Stomach (tissue), 9 donors: Measurements from ENCODE around the gene SCRT2. TPM values are rescaled to one million over a fixed set of nuclear protein-coding genes. Genes with fewer than 3 reads are reported as not detected.

ENCODE experiments used
- DNase-seq, 2 donors: peaks; one replicate each; pipeline versions ENCODE4 v3.0.0 to v3.0.0-alpha.2; 2013 to 2019
- H3K27ac ChIP-seq, 5 donors: fragments of 200-600 bp in 4 of 5; sonication (generic) in 4 of 5; one replicate each; pipeline ENCODE4 v1.5.1; 2013 to 2019; ENCODE audit warnings: mild to moderate bottlenecking in 1 of 5, moderate library complexity in 1 of 5
- H3K27me3 ChIP-seq, 3 donors: fragments of 200-600 bp; sonication (generic); one replicate each; pipeline ENCODE4 v1.5.1; 2017 to 2019; ENCODE audit warnings: mixed run types in 1 of 3
- H3K36me3 ChIP-seq, 4 donors: fragments of 200-600 bp; sonication (generic); 1 replicate in 3 of 4; 2 replicates in 1 of 4; pipeline ENCODE4 v1.5.1; 2016 to 2019
- H3K4me1 ChIP-seq, 4 donors: fragments of 200-600 bp; sonication (generic); one replicate each; pipeline ENCODE4 v1.5.1; 2016 to 2019
- H3K4me3 ChIP-seq, 4 donors: fragments of 200-600 bp; sonication (generic) in 3 of 4; one replicate each; pipeline ENCODE4 v1.5.1; 2016 to 2019; ENCODE audit warnings: mild to moderate bottlenecking in 1 of 4
- H3K9me3 ChIP-seq, 4 donors: fragments of 200-600 bp; sonication (generic); one replicate each; pipeline ENCODE4 v1.5.1; 2016 to 2019
- EP300 ChIP-seq: sonication (generic); formaldehyde crosslinking; IDR thresholded peaks from one replicate; pipeline ENCODE4 v1.6.1; 2017; ENCODE audit warnings: antibody characterized with exemption
- POLR2A ChIP-seq, 4 donors: fragments of 450-650 bp; IDR thresholded peaks; one replicate each; pipeline ENCODE4 v1.6.1; 2016; ENCODE audit warnings: antibody characterized with exemption in 4 of 4, control low read depth in 2 of 4, mild to moderate bottlenecking in 1 of 4, moderate library complexity in 1 of 4
- POLR2AphosphoS5 ChIP-seq, 3 donors: sonication (generic); formaldehyde crosslinking; IDR thresholded peaks; one replicate each; pipeline ENCODE4 v1.6.1; 2016; ENCODE audit warnings: antibody characterized with exemption in 3 of 3
- WGBS, 5 donors: extraction: QIAGEN DNeasy Blood & Tissue Kit in 3 of 5; methylation state at CpG; one replicate each; pipeline versions ENCODE4 v1.1.5 to v1.1.7; 2013 to 2018; 5-methylcytosine and 5-hydroxymethylcytosine counted together
- intact Hi-C: fragments of 100-400 bp; cut with DNase I; formaldehyde crosslinking; loops from one replicate; pipeline ENCODE4 v1.15.1; 2023; ENCODE audit warnings: low total_unique reads
- polyA plus RNA-seq, 3 donors: library from polyadenylated mRNA; stranded (reverse); fragments of 200-250 nt; gene quantifications; one replicate each; pipeline ENCODE4 v1.2.3, GENCODE V29; 2013
- total RNA-seq, 5 donors: library from RNA; depleted of rRNA; stranded (reverse); fragments of >200 nt; gene quantifications; one replicate each; pipeline versions ENCODE4 v1.1.0 to v1.2.3, GENCODE V29; 2014 to 2016
- TF ChIP-seq, protein P1 (sequence below), 7 experiments: fragments of 450-650 bp in 4 of 7; fragments of 200-600 bp in 3 of 7; sonication (generic) in 3 of 7; IDR thresholded peaks; one replicate each; pipeline ENCODE4 v1.5.1; 2016 to 2019; ENCODE audit warnings: antibody characterized with exemption in 7 of 7, control low read depth in 2 of 7, mild to moderate bottlenecking in 1 of 7
- donor health status: healthy with polysubstance abuse.
- donor health status: Bipolar disorder and iron deficiency.
- donor health status: healthy.

SCRT2 gene
- total and polyA plus RNA-seq, 8 donors: not detected

DNA sequence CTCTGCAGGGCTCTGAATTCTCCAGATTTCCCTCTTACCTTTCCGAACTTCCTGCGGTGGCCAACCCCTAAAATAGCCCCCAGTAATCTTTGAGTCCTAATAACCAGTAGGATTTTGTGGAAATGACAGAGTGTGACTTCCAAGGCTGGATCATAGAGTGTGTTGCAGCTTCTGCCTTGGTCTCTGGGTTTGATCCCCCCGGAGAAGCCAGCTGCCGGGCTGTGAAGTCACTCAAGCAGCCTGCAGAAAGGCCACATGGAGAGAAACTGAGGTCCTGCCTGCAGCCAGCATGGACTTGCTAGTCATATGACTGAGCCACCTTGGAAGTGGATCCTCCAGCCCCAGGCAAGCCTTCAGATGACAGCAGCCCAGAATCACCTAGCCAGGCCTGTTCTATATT lies 46.3 kb upstream of the SCRT2 start:
- no peak overlapping the region for H3K4me3 ChIP-seq
- no peaks in the 10 kb centered on the region for H3K4me1 ChIP-seq
- no peak overlapping the region for H3K27ac ChIP-seq
- H3K27me3 ChIP-seq: peaks cover 0 to 96% (median 33%) of the 10 kb centered on the region in 3 donors
- TF ChIP-seq POLR2A (IDR thresholded peaks at IDR 0.05) (no peak), EP300 (no peak), POLR2AphosphoS5 (IDR thresholded peaks at IDR 0.05) (no peak)
- TF ChIP-seq, protein P1, sequence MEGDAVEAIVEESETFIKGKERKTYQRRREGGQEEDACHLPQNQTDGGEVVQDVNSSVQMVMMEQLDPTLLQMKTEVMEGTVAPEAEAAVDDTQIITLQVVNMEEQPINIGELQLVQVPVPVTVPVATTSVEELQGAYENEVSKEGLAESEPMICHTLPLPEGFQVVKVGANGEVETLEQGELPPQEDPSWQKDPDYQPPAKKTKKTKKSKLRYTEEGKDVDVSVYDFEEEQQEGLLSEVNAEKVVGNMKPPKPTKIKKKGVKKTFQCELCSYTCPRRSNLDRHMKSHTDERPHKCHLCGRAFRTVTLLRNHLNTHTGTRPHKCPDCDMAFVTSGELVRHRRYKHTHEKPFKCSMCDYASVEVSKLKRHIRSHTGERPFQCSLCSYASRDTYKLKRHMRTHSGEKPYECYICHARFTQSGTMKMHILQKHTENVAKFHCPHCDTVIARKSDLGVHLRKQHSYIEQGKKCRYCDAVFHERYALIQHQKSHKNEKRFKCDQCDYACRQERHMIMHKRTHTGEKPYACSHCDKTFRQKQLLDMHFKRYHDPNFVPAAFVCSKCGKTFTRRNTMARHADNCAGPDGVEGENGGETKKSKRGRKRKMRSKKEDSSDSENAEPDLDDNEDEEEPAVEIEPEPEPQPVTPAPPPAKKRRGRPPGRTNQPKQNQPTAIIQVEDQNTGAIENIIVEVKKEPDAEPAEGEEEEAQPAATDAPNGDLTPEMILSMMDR (IDR thresholded peaks at IDR 0.05): no peak
- no peaks in the 10 kb centered on the region for H3K36me3 ChIP-seq
- no peaks in the 10 kb centered on the region for H3K9me3 ChIP-seq
- intact Hi-C loops: no loop called here
- 89 to 95% (median 93%) methylated on average over 4 of the region's 4 CpGs for WGBS, 5 donors
- DNase-seq: no peak

DNA sequence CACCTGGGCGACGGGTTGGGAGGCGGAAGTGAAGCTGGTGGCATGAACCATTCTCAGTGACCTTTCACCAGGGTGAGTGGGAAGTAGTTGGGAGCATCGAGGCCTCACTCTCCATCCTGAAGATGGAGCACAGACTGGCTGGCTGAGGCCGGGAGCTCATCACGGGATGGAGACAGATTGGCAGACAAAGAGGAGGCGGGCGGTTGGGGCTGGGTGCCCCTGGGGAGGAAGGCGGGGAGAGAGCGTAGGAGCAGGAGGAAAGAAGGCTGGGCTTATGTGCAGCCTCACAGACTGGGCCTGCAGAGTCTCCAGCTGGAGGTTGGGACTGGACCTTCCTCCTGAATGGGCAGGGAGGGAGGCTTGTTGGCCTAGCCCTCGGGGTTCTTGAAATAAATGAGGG lies 44.2 kb upstream of the SCRT2 start:
- no peaks in the 10 kb centered on the region for H3K4me1 ChIP-seq
- peak in 1 of 2 donors; percentile 30 for DNase-seq
- H3K9me3 ChIP-seq: no peaks in the 10 kb centered on the region
- H3K27ac ChIP-seq: no peak overlapping the region
- no peaks in the 10 kb centered on the region for H3K36me3 ChIP-seq
- intact Hi-C loops: no loop called here
- no peak overlapping the region for H3K4me3 ChIP-seq
- TF ChIP-seq POLR2A (IDR thresholded peaks at IDR 0.05): no peak
- TF ChIP-seq EP300: no peak
- no peak for TF ChIP-seq POLR2AphosphoS5 (IDR thresholded peaks at IDR 0.05)
- TF ChIP-seq, protein P1 (IDR thresholded peaks at IDR 0.05): no peak
- peaks cover 0 to 82% (median 18%) of the 10 kb centered on the region in 3 donors for H3K27me3 ChIP-seq
- WGBS, 5 donors: 52 to 70% (median 63%) methylated on average over 10 to 11 of the region's 11 CpGs

DNA sequence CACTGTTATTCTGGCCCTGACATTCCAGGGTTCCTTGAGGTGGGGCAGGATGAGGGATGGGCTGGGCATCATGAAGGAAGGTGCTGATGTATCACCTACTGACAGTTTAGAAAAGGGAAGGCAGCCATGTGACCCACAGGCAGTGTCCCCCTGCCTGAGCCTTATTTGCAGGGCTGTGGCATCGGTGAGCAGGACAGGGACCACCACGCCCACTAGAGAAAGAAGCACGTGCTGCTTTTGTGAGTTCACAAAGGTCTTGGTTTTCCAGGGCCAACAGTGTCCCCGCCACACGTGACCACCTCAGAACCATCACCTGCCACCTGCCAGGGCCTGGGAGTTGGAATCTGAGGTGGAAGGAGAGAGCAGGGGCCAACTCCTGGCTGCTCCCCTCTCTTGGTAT lies 43.5 kb upstream of the SCRT2 start:
- intact Hi-C loops: no loop called here
- WGBS, 5 donors: 78 to 91% (median 83%) methylated on average over 3 to 5 of the region's 5 CpGs
- no peak overlapping the region for H3K27ac ChIP-seq
- no peaks in the 10 kb centered on the region for H3K4me1 ChIP-seq
- H3K27me3 ChIP-seq: peaks cover 0 to 74% (median 18%) of the 10 kb centered on the region in 3 donors
- H3K36me3 ChIP-seq: no peaks in the 10 kb centered on the region
- peaks cover 0 to 3% (median under 1%) of the 10 kb centered on the region in 4 donors for H3K9me3 ChIP-seq
- no peak overlapping the region for H3K4me3 ChIP-seq
- no peak for DNase-seq
- no peak for TF ChIP-seq POLR2A (IDR thresholded peaks at IDR 0.05)
- TF ChIP-seq POLR2AphosphoS5 (IDR thresholded peaks at IDR 0.05): no peak
- TF ChIP-seq, protein P1 (IDR thresholded peaks at IDR 0.05): no peak
- TF ChIP-seq EP300: no peak

DNA sequence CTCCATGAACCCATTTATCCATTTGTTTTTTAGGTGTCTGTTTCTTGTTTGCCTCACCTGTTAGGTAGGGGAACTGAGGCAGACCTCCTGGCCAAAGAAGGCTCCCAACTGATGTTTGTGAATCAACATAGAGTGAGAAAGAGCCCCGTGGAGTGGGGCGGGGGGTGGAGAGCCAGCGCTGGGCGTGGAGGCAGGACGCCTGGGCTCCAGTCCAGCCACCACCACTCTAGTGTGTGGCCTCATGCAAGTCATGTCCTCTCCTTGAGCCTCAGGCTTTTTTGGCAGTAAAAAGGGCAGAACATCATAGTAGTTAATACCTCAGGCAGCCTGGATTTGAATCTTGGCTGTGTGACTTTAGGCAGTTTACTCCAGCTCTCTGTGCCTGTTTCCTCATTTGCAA lies 42.2 kb upstream of the SCRT2 start:
- TF ChIP-seq POLR2A (IDR thresholded peaks at IDR 0.05) (no peak), POLR2AphosphoS5 (IDR thresholded peaks at IDR 0.05) (no peak), EP300 (no peak)
- TF ChIP-seq, protein P1 (IDR thresholded peaks at IDR 0.05): no peak

More for the DNA sequence above, 42.2 kb upstream of the SCRT2 start:
- Histone ChIP-seq H3K9me3 (peaks cover 0 to 13% (median 9%) of the 10 kb centered on the region in 4 donors), H3K36me3 (no peaks in the 10 kb centered on the region), H3K27ac (no peak overlapping the region), H3K4me3 (no peak overlapping the region), H3K27me3 (peaks cover 0 to 62% (median 11%) of the 10 kb centered on the region in 3 donors), H3K4me1 (no peaks in the 10 kb centered on the region)
- WGBS, 5 donors: 33 to 62% (median 43%) methylated on average over 5 of the region's 5 CpGs
- DNase-seq: no peak
- intact Hi-C loops: no loop called here
